Keratinocyte (primary cell): Measurements from ENCODE around the gene S100A4. TPM values are rescaled to one million over a fixed set of nuclear protein-coding genes. Genes with fewer than 3 reads are reported as not detected.

ENCODE experiments used
- DNase-seq: peaks from one replicate; pipeline ENCODE4 v3.0.0-alpha.2; 2011; ENCODE audit warnings: low read depth, missing footprints, low spot score
- FAIRE-seq: peaks from 2 replicates; lab custom pipeline; 2011; peaks lifted over from hg19 to GRCh38; lab: Jason Lieb, UNC
- H2AFZ ChIP-seq: 2 replicates; pipeline ENCODE4 v1.6.0; 2012; ENCODE audit warnings: low read length, control low read depth, inconsistent platforms; ENCODE audit not compliant: control insufficient read depth
- H3K27ac ChIP-seq: 2 replicates; pipeline ENCODE4 v1.5.1; 2011; ENCODE audit warnings: low read length; ENCODE audit not compliant: control insufficient read depth, insufficient read depth
- H3K27me3 ChIP-seq: 3 replicates; pipeline ENCODE4 v1.6.0; 2011; ENCODE audit warnings: low read length; ENCODE audit not compliant: control insufficient read depth, insufficient read depth; ENCODE audit errors: extremely low read depth
- H3K36me3 ChIP-seq, 2 experiments: 2 replicates in 1 of 2; 3 replicates in 1 of 2; pipeline ENCODE4 v1.5.1; 2011; ENCODE audit warnings: low read length in 2 of 2, mild to moderate bottlenecking in 1 of 2; ENCODE audit not compliant: control insufficient read depth in 2 of 2, insufficient read depth in 2 of 2; ENCODE audit errors: extremely low read depth in 1 of 2
- H3K4me1 ChIP-seq: 3 replicates; pipeline ENCODE4 v1.5.1; 2011; ENCODE audit warnings: low read length; ENCODE audit not compliant: control insufficient read depth, insufficient read depth; ENCODE audit errors: extremely low read depth
- H3K4me2 ChIP-seq: 3 replicates; pipeline ENCODE4 v1.6.0; 2011; ENCODE audit warnings: low read depth, low read length; ENCODE audit not compliant: control insufficient read depth, insufficient read depth; ENCODE audit errors: extremely low read depth
- H3K4me3 ChIP-seq, 3 experiments: fragments of 200-600 bp in 1 of 3; sonication (generic) in 1 of 3; 2 replicates in 2 of 3; 3 replicates in 1 of 3; pipeline ENCODE4 v1.5.1; 2011 to 2016; ENCODE audit warnings: low read length in 3 of 3, mild to moderate bottlenecking in 3 of 3, control low read depth in 2 of 3, inconsistent platforms in 1 of 3, low read depth in 1 of 3, mixed read lengths in 1 of 3, mixed run types in 1 of 3, moderate library complexity in 1 of 3; ENCODE audit not compliant: control insufficient read depth in 2 of 3, insufficient read depth in 2 of 3; ENCODE audit errors: extremely low read depth in 1 of 3
- H3K79me2 ChIP-seq: 2 replicates; pipeline ENCODE4 v1.6.0; 2012; ENCODE audit warnings: low read length; ENCODE audit not compliant: control insufficient read depth, insufficient read depth
- H3K9ac ChIP-seq: 3 replicates; pipeline ENCODE4 v1.6.0; 2011; ENCODE audit warnings: low read length; ENCODE audit not compliant: control insufficient read depth, insufficient read depth; ENCODE audit errors: extremely low read depth
- H3K9me1 ChIP-seq: 3 replicates; pipeline ENCODE4 v1.6.0; 2011; ENCODE audit warnings: low read length; ENCODE audit not compliant: control insufficient read depth, insufficient read depth; ENCODE audit errors: extremely low read depth
- H3K9me3 ChIP-seq: 2 replicates; pipeline ENCODE4 v1.5.1; 2012; ENCODE audit warnings: low read depth, low read length; ENCODE audit not compliant: control insufficient read depth
- H4K20me1 ChIP-seq: 3 replicates; pipeline ENCODE4 v1.6.0; 2011; ENCODE audit warnings: low read length; ENCODE audit not compliant: control insufficient read depth, insufficient read depth; ENCODE audit errors: extremely low read depth
- CTCF ChIP-seq, 3 experiments: IDR thresholded peaks in 1 of 3; conservative IDR thresholded peaks in 1 of 3; optimal IDR thresholded peaks in 1 of 3; 2 replicates in 2 of 3; 3 replicates in 1 of 3; pipeline versions ENCODE3 to v1.5.1; 2011; ENCODE audit warnings: low read length in 3 of 3, mild to moderate bottlenecking in 3 of 3, moderate library complexity in 2 of 3, control low read depth in 1 of 3, inconsistent platforms in 1 of 3; ENCODE audit not compliant: insufficient read depth in 2 of 3; ENCODE audit errors: extremely low read depth in 1 of 3
- EZH2 ChIP-seq: IDR thresholded peaks from one replicate; pipeline ENCODE4 v1.6.1; 2012; ENCODE audit warnings: inconsistent platforms, mild to moderate bottlenecking, low read length, moderate library complexity
- dilution Hi-C: fragments of 300-500 bp; cut with MboI; formaldehyde crosslinking; loops from one replicate; pipeline ENCODE4 v1.7.0; 2020; ENCODE audit warnings: low sequenced_read_pairs; ENCODE audit not compliant: extremely low pct_ligation_motif_present
- polyA plus RNA-seq, 5 experiments: library from polyadenylated mRNA; depleted of rRNA in 3 of 5; stranded (reverse) in 3 of 5; stranded (forward) in 1 of 5; unstranded in 1 of 5; fragments of >200 nt; gene quantifications; 1 replicate in 1 of 5; 2 replicates in 3 of 5; 3 replicates in 1 of 5; pipeline versions ENCODE4 v1.2.1 to v1.2.3, GENCODE V29; 2011 to 2012; ENCODE audit warnings: missing spikeins in 2 of 5, low read depth in 1 of 5, low replicate concordance in 1 of 5

S100A4 gene
- polyA plus RNA-seq, 1 donor (not counting 4 experiments of a cell fraction or from before 2014, with no cell fraction given): 21.4 TPM

GRCh38 chr1:153586347-153586746, 40.7 kb upstream of the S100A4 start:
- DNase-seq: no peak
- dilution Hi-C loops: no loop called here
- no peaks in the 10 kb centered on the region for H3K9me1 ChIP-seq
- no peaks in the 10 kb centered on the region for H4K20me1 ChIP-seq
- H3K4me2 ChIP-seq: no peak overlapping the region
- H3K79me2 ChIP-seq: no peaks in the 10 kb centered on the region
- FAIRE-seq: no peak
- H3K9me3 ChIP-seq: no peaks in the 10 kb centered on the region
- no peak overlapping the region for H3K9ac ChIP-seq
- H3K4me1 ChIP-seq: peaks cover 7% of the 10 kb centered on the region
- no peak overlapping the region for H3K27ac ChIP-seq
- no peak for TF ChIP-seq EZH2
- TF ChIP-seq CTCF (optimal IDR thresholded peaks at IDR 0.05 in 1 of 3, IDR thresholded peaks at IDR 0.05 in 1 of 3, conservative IDR thresholded peaks at IDR 0.05 in 1 of 3; ENCODE audit: extremely low read depth in 1 of 3, insufficient read depth in 2 of 3, low read length in 3 of 3): no peak
- no peaks in the 10 kb centered on the region for H3K27me3 ChIP-seq
- no peak overlapping the region for H3K4me3 ChIP-seq
- H3K36me3 ChIP-seq: no peaks in the 10 kb centered on the region
- H2AFZ ChIP-seq: no peak overlapping the region

- Histone ChIP-seq H3K27me3 (no peaks in the 10 kb centered on the region), H3K4me2 (no peak overlapping the region), H3K79me2 (no peaks in the 10 kb centered on the region), H4K20me1 (no peaks in the 10 kb centered on the region), H3K27ac (no peak overlapping the region), H3K9ac (no peak overlapping the region), H3K36me3 (no peaks in the 10 kb centered on the region), H2AFZ (no peak overlapping the region), H3K9me3 (no peaks in the 10 kb centered on the region), H3K9me1 (no peaks in the 10 kb centered on the region), H3K4me3 (no peak overlapping the region), H3K4me1 (peaks cover 7% of the 10 kb centered on the region)
- dilution Hi-C loops: no loop called here
- FAIRE-seq (no peak), DNase-seq (no peak)
- no peak for TF ChIP-seq EZH2
- no peak for TF ChIP-seq CTCF (optimal IDR thresholded peaks at IDR 0.05 in 1 of 3, IDR thresholded peaks at IDR 0.05 in 1 of 3, conservative IDR thresholded peaks at IDR 0.05 in 1 of 3; ENCODE audit: extremely low read depth in 1 of 3, insufficient read depth in 2 of 3, low read length in 3 of 3)
These were observed 39.4 kb upstream of the S100A4 start for GRCh38 chr1:153585006-153585405.
